Stimulated activated CD8-positive, alpha-beta memory T cell treated with anti-CD3 and anti-CD28 coated beads, Interleukin-12 subunit alpha, Interleukin-12 subunit beta, amount 100 ng/mL, for 24 hours (primary cell): ENCODE results near the gene CSNK2B.

ENCODE experiments used
- DNase-seq: peaks from one replicate; pipeline ENCODE4 v3.0.0-alpha.2; 2020; ENCODE audit errors: extremely low read depth

Gene CSNK2B

DNA sequence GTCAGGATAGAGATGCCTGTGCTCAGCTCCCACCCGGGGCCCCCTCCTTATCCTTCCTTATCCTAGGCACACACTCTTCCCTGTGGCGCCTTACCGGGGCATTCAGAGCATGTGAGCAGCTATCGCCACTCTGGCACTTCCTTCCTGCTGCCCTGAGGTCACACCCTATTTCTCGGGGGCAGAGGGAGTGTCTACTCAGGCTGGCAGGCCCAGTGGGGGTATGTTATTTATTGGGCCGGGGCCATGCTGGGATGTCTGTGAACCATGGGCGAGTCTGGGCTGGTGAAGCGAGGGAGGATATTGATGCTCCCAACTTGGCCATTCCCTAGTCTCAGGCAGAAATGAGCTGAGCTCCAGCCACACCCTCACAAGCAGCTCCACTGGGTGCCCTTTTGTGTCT, 45.4 kb downstream of the CSNK2B start:
- DNase-seq, result no peak

DNA sequence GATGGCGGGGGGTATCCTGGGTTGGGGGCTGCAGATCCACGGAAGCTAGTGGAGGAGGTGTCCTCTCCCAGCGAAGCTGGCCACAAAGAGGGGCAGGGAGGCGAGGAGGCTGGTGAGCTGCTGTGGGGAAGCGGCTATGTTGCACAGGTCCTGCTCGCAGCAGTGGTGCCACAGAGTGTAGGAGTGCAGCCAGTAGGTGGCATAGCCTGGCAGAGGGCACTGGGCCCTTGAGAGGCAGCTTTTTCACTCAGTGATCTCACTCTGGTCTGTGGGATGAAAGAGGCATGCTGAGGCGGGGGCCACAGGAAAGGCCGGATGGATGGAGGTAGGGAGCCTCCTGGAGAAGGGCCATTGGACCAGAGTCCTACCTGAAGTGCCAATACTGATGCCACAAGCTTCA, 46.4 kb downstream of the CSNK2B start:
- no peak for DNase-seq

DNA sequence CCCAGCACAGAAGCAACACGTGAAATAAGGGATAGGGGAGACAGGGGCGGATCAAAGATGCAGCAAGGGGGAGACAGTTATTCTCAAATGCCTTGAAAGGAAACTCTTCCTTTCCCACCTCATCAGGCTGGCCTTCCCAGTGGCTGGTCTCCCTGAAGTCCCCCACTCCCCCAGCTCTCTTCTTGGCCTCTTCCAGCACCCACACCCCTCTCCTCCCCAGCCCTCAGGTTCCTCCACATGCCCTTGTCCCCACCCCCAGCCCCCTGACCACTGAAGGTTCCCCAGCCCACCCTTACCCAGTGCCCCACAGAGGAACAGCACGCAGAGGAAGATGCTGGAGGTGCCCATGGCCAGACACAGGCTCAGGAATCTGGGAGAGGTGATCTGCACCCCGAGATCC, 47.6 kb downstream of the CSNK2B start:
- DNase-seq, result no peak

DNA sequence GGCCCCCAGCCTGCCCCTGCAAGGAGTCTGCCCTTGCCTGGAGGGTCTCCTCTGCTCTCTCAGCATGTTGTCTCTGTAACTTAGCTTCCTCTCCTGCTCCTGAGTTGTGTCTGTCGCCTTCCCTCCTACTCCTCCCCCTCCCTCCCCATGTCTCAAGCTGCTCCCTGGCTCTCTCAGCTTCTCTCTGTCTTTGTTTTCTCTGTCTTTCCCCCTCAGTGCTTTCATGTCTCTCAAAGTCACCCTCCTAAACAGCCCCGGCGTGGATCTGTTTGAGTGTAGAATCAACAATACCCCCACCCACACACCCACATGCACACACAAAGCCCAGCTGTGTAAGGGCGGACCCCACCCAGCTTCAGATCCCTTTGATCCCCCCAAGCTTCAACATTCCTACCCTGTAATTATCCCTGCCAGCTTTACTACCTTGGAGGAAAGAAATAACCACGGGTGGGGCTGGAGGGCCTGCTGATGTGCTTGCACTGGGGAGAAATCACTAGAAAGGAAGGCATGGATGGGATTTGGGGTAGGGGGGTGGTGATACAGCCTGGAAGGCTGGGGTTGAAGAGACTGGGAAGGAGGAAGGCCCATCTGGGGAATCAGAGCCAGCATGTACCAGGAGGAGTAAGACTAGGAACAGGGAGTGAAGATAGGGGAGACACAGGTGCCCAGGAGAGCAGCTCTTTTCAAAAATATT, 48.3 kb downstream of the CSNK2B start:
- no peak for DNase-seq

DNA sequence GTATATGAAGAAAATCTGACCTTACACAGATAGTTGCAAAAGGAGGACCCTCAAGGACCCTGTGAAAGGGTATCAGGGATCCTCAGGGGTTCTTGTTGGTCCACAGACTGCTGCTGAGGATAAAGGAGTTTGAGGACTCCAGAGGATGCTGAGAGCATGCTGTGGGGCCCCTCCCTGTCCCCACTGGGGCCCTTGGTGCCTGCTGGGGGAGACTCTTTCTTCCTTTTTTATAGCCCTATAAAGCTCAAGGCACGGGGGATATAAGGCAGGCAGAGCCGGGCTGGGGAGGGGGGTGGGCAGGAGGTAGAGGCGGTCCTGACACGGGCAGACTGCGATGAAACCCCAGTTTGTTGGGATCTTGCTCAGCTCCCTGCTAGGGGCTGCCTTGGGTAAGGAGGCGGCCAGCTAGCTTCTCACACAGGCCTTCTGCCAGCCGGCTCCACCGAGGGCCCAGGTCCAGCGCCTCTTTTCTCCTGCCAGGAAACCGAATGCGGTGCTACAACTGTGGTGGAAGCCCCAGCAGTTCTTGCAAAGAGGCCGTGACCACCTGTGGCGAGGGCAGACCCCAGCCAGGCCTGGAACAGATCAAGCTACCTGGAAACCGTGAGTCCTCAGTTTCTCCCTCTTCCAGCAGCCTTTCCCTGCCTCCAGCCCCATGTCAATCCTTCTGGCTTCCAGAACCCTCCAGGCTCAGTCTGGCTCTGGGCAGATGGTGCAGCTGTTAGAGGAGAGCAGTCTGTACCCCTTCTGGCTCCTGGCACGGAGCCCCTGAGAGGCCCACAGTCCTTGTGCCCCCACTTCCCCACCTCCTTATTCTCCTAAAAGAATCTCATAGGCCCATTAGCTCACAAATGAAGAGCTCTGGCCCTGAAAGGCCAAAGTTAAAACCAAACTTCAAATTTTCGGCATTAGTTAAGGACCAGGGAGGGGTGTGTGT, 49.4 kb downstream of the CSNK2B start, which contains the start of gene LY6G6D:
TSS of gene LY6G6D (plus strand) at position 327 of the 937 bp plus-strand sequence. CDS start at position 335, 8 bp downstream.
- no peak for DNase-seq

DNA sequence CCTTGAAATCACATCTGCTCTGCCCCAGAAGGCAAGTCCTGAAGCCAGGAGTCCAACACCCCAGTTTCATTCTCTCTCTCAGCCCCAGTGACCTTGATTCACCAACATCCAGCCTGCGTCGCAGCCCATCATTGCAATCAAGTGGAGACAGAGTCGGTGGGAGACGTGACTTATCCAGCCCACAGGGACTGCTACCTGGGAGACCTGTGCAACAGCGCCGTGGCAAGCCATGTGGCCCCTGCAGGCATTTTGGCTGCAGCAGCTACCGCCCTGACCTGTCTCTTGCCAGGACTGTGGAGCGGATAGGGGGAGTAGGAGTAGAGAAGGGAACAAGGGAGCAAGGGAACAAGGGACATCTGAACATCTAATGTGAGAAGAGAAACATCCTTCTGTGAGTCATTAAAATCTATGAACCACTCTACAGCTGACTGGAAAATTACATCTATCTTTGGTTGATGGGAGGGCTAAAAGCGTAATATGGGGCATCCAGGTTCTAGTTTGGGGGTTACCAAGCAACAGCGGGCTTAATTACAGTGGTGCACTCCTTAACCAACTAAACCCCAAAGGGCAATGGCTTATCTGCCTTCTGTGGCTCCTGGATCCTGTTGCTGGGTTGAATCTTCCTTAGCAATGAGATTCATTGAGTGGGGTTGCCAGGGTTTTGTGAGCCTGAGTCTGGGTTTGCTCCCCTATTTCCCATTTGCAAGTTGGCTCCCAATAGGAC, 51.8 kb downstream of the CSNK2B start:
- no peak for DNase-seq

DNA sequence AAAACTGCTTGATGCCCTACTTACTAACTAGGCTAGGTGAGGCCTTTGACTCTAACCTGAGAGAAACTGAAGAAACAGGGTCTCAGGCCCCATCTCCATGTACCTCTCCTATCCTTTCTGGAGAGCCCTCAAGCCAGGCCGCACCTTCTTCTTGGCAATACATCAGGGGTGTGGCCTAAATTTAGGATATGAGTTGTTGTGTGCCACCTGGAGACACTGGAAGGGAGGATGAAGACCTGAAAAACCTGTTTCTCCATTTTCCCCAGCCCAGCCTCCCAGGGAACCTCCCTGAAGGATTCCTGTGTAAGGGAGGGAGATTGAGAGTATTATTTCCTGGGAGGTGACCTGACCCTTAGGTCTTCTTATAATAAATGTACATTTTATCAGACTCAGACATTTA, 52.4 kb downstream of the CSNK2B start:
- no peak for DNase-seq

DNA sequence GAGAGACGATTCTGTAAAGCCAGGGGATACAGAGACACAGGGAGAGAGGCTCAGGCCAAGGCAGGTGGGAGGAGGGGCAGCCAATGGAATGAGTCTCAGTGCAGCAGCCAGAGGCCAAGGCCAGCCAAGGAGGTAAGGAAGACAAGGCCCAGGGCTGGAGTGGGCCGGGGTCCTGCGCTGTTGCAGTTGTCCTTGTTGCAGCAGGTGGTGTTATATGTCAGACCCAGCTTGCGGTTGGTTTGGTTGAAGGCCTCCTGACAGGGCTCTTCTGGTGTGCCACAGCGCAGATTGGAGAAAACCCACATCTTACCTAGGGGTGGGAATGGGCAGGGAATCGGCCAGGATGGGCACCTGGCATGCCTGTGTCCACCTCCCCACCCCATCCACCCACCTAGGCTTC, 53.1 kb downstream of the CSNK2B start:
- DNase-seq, result no peak
